Aorta (tissue), 5 donors: Measurements from ENCODE around the gene HDAC3. TPM values are rescaled to one million over a fixed set of nuclear protein-coding genes. Genes with fewer than 3 reads are reported as not detected.
A peak's percentile ranks its signal among the peaks of the same experiment; 100 is the strongest.

ENCODE experiments used
- ATAC-seq: fragments of 200-7000 bp; cut with Tn5 transposase; one replicate; pipeline ENCODE4 v1.9.1; 2022; ENCODE audit warnings: moderate library complexity; ENCODE audit not compliant: low FRiP score
- DNase-seq, 2 donors: peaks; one replicate each; pipeline ENCODE4 v3.0.0-alpha.2; 2020
- H3K27ac ChIP-seq, 2 donors: one replicate each; pipeline ENCODE4 v1.5.1; 2013; ENCODE audit warnings: low read length in 2 of 2, mild to moderate bottlenecking in 2 of 2, moderate library complexity in 2 of 2, control low read depth in 1 of 2, inconsistent platforms in 1 of 2, low read depth in 1 of 2
- H3K27me3 ChIP-seq, 2 donors: one replicate each; pipeline ENCODE4 v1.6.1; 2013; ENCODE audit warnings: control low read depth in 1 of 2, low read length in 1 of 2, mild to moderate bottlenecking in 1 of 2, moderate library complexity in 1 of 2; ENCODE audit not compliant: insufficient read depth in 2 of 2, control insufficient read depth in 1 of 2
- H3K36me3 ChIP-seq, 2 donors: one replicate each; pipeline ENCODE4 v1.6.1; 2013; ENCODE audit warnings: control low read depth in 1 of 2, low read length in 1 of 2, mild to moderate bottlenecking in 1 of 2; ENCODE audit not compliant: insufficient read depth in 2 of 2, control insufficient read depth in 1 of 2
- H3K4me1 ChIP-seq, 2 donors: one replicate each; pipeline ENCODE4 v1.6.1; 2013; ENCODE audit warnings: low read length in 2 of 2, control low read depth in 1 of 2, mild to moderate bottlenecking in 1 of 2, moderate library complexity in 1 of 2; ENCODE audit not compliant: insufficient read depth in 2 of 2, control insufficient read depth in 1 of 2
- H3K4me3 ChIP-seq, 2 donors: one replicate each; pipeline ENCODE4 v1.5.1; 2013; ENCODE audit warnings: low read length in 2 of 2, control low read depth in 1 of 2, mild to moderate bottlenecking in 1 of 2
- H3K9me3 ChIP-seq: one replicate; pipeline ENCODE4 v1.6.1; 2013; ENCODE audit warnings: mild to moderate bottlenecking, low read length; ENCODE audit not compliant: control insufficient read depth
- WGBS, 2 donors: extraction: QIAGEN DNeasy Blood & Tissue Kit; methylation state at CpG; one replicate each; pipeline ENCODE4 v1.1.7; 2013; 5-methylcytosine and 5-hydroxymethylcytosine counted together
- intact Hi-C, 2 donors: fragments of 100-400 bp; cut with DNase I; formaldehyde crosslinking; loops; one replicate each; pipeline versions ENCODE4 v1.14.2 to v1.15.0; 2022
- polyA plus RNA-seq, 2 donors: library from polyadenylated mRNA; stranded (reverse); fragments of 200-250 nt; gene quantifications; one replicate each; pipeline ENCODE4 v1.2.3, GENCODE V29; 2013
- total RNA-seq, 2 donors: library from RNA; stranded (reverse); fragmentation: NEBNext Ultra II Directional; extraction: Animal tissue kit (Norgen Biotek cat#: 25700); gene quantifications; one replicate each; pipeline ENCODE4 v1.2.1, GENCODE V29; 2021
- donor health status: healthy with polysubstance abuse.
- donor health status: Bipolar disorder and iron deficiency.
- donor health status: DM: no; HTN: no; CAD: no.
- donor health status: DM: no; HTN: no; CAD: no.
- donor health status: DM: yes; HTN: yes; CAD: no.

HDAC3 gene
- total and polyA plus RNA-seq, 4 donors = 21.3 to 86.8 (median 53.4) TPM

DNA sequence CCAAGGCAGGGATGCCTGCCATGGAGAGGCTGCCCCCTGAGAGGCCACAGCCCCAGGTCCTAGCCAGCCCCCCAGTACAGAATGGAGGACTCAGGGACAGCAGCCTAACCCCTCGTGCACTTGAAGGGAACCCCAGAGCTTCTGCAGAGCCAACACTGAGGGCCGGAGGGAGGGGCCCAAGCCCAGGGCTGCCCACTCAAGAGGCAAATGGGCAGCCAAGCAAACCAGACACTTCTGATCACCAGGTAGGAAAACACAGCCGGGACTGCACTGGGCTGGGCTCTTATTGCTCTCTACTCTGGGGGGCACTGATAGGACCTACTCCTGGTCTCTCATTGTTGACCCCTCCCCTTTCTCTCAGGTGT lies 3.4 kb upstream of the HDAC3 start:
- DNase-seq (no peak), ATAC-seq (no peak)
- 82 to 84% methylated on average over 3 of the region's 3 CpGs for WGBS, 2 donors
- Histone ChIP-seq H3K4me3 (no peak overlapping the region), H3K27me3 (no peaks in the 10 kb centered on the region), H3K27ac (no peak overlapping the region), H3K4me1 (no peaks in the 10 kb centered on the region), H3K36me3 (peaks cover 0 to 6% of the 10 kb centered on the region in 2 donors), H3K9me3 (no peaks in the 10 kb centered on the region)
- intact Hi-C loops = no loop called here

DNA sequence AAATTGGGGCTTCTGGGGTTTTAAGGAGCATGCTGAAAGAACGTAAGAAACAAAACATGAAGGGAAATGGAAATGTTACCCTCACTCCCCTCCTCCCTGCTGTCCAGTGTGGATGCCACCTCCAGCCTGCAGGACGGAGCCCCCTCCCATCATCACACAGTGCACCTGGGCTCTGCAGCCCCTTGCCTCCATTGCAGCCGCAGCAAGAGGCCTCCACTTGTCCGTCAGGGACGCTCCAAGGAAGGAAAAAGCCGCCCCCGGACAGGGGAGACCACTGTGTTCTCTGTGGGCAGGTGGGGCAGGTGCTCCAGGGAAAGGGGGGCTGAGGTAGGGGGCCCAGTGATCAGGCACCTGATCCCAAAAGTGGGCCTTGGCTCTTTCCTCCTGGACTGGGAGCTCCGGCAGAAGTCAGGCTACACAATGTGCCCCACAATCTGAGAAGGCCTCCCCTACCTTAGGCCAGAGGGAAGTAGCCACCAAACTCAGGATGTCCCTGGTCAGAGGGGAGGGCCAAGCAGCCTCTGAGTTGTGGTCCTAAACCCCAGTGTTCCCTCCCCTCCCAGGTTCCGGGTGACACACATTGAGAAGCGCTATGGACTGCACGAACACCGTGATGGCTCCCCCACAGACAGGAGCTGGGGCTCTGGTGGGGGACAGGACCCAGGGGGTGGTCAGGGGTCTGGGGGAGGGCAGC lies 2.9 kb upstream of the HDAC3 start:
- peaks cover 0 to 6% of the 10 kb centered on the region in 2 donors for H3K36me3 ChIP-seq
- no peak for DNase-seq
- H3K27ac ChIP-seq = no peak overlapping the region
- H3K9me3 ChIP-seq = no peaks in the 10 kb centered on the region
- ATAC-seq = no peak
- no peaks in the 10 kb centered on the region for H3K27me3 ChIP-seq
- 88% methylated on average over 12 of the region's 12 CpGs for WGBS, 2 donors
- no peak overlapping the region for H3K4me3 ChIP-seq
- intact Hi-C loops = no loop called here
- H3K4me1 ChIP-seq = no peaks in the 10 kb centered on the region

DNA sequence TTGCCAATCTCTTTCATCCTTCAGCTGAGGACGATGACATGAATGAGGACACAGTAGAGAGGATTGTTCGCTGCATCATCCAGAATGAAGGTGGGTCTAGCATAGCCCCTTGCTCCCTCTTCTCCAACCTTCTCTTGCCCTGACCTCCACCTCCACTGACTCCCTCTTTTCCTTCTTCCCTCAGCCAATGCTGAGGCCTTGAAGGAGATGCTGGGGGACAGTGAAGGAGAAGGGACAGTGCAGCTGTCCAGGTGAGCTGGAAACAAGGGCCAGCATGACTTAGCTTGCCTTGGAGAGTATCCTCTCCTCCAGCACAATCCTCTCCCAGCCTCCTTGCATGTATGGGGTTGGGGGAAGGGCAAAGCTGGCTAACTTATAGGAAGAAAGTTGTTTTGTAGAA lies 2.1 kb upstream of the HDAC3 start:
- Histone ChIP-seq H3K9me3 (no peaks in the 10 kb centered on the region), H3K4me3 (no peak overlapping the region), H3K27ac (no peak overlapping the region), H3K36me3 (no peaks in the 10 kb centered on the region), H3K4me1 (no peaks in the 10 kb centered on the region), H3K27me3 (no peaks in the 10 kb centered on the region)
- intact Hi-C loops = no loop called here
- ATAC-seq (no peak), DNase-seq (no peak)
- 89 to 95% methylated on average over 2 of the region's 2 CpGs for WGBS, 2 donors

DNA sequence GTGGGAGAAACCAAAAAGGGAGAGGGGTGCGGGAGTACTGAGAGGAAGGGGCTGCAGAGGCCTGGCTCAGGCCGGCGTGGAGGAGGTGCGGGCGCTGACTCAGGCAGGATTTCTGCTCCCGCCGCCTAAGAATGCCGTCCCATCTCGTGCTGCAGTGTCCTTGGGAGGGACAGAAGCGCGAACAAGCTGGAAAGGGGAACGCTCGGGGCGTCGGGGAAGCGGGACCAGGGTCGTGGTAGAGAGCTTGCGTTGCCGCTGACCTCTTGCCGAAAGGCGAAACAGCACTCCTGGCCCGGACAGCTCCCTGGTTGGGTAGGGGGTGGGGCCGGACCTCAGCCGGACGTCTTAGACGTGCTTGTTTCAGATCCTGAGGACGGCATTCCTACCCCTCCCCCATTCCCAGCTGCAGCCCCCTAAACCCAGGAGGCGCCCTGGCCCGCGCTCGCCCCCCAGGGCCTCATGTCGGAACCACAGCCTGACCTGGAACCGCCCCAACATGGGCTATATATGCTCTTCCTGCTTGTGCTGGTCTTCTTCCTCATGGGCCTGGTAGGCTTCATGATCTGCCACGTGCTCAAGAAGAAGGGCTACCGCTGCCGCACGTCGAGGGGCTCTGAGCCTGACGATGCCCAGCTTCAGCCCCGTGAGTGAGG lies 1.2 kb upstream of the HDAC3 start:
- Histone ChIP-seq H3K4me3 (peak overlapping the region; percentile 44 to 83), H3K9me3 (no peaks in the 10 kb centered on the region), H3K27me3 (no peaks in the 10 kb centered on the region), H3K36me3 (no peaks in the 10 kb centered on the region), H3K27ac (no peak overlapping the region), H3K4me1 (no peaks in the 10 kb centered on the region)
- peak; percentile 79 to 88 for DNase-seq
- WGBS, 2 donors = 5 to 6% methylated on average over 39 to 40 of the region's 40 CpGs
- intact Hi-C loops = no loop called here
- peak; percentile 57 for ATAC-seq

DNA sequence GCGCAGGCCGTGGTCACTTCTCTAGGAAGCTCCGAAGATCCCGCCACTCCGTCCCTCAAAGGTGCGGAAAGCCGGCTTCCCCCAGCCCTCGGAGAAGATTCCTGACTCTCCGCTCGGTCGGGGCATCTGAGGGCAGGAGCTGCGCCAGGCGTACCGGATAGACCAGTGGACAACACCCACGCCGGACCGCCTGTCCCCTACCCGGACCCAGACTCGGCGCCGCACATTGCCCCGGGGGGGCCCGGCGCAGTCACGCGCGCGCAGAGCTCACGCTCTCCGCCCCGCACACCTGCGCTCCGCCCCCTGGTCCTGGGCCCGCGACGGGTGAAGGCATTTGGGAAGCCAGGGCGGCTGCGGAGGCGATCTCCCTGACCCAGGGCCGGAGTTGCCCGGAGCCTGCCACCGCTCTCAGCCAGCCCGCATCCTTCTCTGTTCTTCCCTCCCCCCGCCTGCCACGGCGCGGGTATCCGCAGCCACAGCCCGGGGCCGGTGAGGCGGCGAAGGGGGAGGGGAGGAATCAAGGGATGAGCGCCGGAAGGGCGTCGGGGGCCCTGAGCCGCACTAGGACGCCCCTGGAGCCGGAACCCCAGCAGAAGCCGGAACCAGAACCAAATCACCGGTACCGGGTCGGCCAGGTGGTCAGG lies 596 bp upstream of the HDAC3 start:
- Histone ChIP-seq H3K4me3 (peak overlapping the region; percentile 44 to 83), H3K9me3 (no peaks in the 10 kb centered on the region), H3K4me1 (no peaks in the 10 kb centered on the region), H3K36me3 (peaks cover 0 to 3% of the 10 kb centered on the region in 2 donors), H3K27ac (no peak overlapping the region), H3K27me3 (no peaks in the 10 kb centered on the region)
- DNase-seq (no peak), ATAC-seq (peak; percentile 40)
- WGBS, 2 donors = 1% methylated on average over 62 to 63 of the region's 63 CpGs
- intact Hi-C loops = no loop called here

DNA sequence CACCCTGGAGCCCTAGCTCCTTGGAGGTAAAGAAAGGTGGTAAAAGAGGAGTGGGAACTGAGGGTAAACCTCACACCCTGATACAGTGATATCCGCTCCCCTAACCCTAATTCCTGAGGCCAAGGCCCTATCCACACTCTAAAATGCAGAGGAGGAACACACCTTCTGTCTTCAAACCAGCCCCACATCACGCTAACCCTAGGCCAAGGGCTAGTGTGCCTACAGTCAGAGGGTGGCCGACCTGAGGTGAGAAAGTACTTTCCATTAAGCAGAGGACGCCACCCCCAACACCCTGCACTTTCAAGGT lies 590 bp downstream of the HDAC3 start:
- peak overlapping the region; percentile 39 to 83 for H3K4me3 ChIP-seq
- H3K9me3 ChIP-seq = no peaks in the 10 kb centered on the region
- WGBS, 2 donors = 4 to 5% methylated on average over 4 of the region's 4 CpGs
- DNase-seq (no peak), ATAC-seq (peak; percentile 1)
- H3K27ac ChIP-seq = no peak overlapping the region
- no peaks in the 10 kb centered on the region for H3K4me1 ChIP-seq
- intact Hi-C loops = no loop called here
- no peaks in the 10 kb centered on the region for H3K27me3 ChIP-seq
- peaks cover 0 to 3% of the 10 kb centered on the region in 2 donors for H3K36me3 ChIP-seq

DNA sequence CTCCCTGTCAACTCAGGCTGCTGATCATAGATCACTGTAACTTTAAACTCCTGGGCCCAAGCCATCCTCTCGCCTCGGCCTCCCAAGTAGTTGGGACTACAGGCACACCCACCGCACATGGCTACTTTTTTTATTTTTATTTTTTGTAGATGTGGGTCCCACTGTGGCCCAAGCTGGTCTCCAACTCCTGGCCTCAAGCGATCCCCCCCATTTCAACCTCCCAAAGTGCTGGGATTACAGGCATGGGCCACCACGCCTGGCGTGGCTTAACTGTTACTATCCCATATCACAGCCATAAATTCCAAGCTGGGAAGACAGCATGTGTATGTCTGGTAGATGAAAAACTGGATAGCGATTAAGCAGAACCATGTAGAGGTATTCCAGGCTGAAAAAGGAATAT lies 1.0 kb downstream of the HDAC3 start:
- no peak overlapping the region for H3K27ac ChIP-seq
- ATAC-seq = no peak
- intact Hi-C loops = no loop called here

DNA sequence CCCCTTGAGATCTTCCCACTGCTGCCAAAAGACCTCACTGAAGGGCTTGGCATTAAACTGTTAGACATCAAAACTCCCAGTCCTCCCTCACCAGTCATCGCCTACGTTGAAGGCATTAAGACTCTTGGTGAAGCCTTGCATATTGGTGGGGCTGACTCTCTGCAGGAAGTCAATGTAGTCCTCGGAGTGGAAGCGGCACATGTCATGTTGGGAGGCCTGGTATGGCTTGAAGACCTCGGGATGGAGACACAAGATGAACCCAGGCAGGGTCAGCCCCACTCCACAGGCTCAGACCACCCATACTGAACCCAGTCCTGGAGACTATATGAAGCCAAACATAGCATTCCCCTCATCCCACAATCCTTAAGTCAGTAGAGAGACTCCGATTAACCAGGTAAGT lies 1.9 kb downstream of the HDAC3 start:
- no peaks in the 10 kb centered on the region for H3K9me3 ChIP-seq
- H3K4me1 ChIP-seq = no peaks in the 10 kb centered on the region
- H3K27me3 ChIP-seq = no peaks in the 10 kb centered on the region
- ATAC-seq = no peak
- no peak overlapping the region for H3K27ac ChIP-seq
- peaks cover 0 to 6% of the 10 kb centered on the region in 2 donors for H3K36me3 ChIP-seq
- 84 to 91% methylated on average over 6 of the region's 6 CpGs for WGBS, 2 donors
- intact Hi-C loops = no loop called here
- H3K4me3 ChIP-seq = no peak overlapping the region
- no peak for DNase-seq

More for the DNA sequence above, 1.0 kb downstream of the HDAC3 start:
- no peak for DNase-seq
- H3K27me3 ChIP-seq = no peaks in the 10 kb centered on the region
- no peaks in the 10 kb centered on the region for H3K4me1 ChIP-seq
- H3K4me3 ChIP-seq = peak overlapping the region in 1 of 2 donors; percentile 83
- 51 to 53% methylated on average over 7 of the region's 7 CpGs for WGBS, 2 donors
- no peaks in the 10 kb centered on the region for H3K9me3 ChIP-seq
- peaks cover 0 to 3% of the 10 kb centered on the region in 2 donors for H3K36me3 ChIP-seq
